ENCODE results near the gene CNEP1R1.

Gene CNEP1R1

GRCh38 chr16:50086176-50086575, 61.2 kb downstream of the CNEP1R1 start:
- Histone ChIP-seq H3K9ac (ENCODE audit: low read depth, low read length) (no peak overlapping the region), H3K36me3 (ENCODE audit: insufficient read depth, low read length) (peaks cover 13% of the 10 kb centered on the region), H3K9me3 (ENCODE audit: control insufficient read depth, insufficient read depth, low read length) (no peaks in the 10 kb centered on the region)

More at GRCh38 chr16:50086176-50086575, 61.2 kb downstream of the CNEP1R1 start:
- H3K4me1 ChIP-seq (ENCODE audit: insufficient read depth, low read length), result no peaks in the 10 kb centered on the region
